ENCODE data around the gene CYP2W1. TPM values are rescaled to one million over a fixed set of nuclear protein-coding genes. Genes with fewer than 3 reads are reported as not detected.
"Not testable (repeated sequence)": the region's sequence is repeated elsewhere in the genome, so short reads cannot be mapped to it uniquely, and the experiment has no call there.

The CYP2W1 gene
- total RNA-seq, 1 donor from 2014 or later = not detected

DNA sequence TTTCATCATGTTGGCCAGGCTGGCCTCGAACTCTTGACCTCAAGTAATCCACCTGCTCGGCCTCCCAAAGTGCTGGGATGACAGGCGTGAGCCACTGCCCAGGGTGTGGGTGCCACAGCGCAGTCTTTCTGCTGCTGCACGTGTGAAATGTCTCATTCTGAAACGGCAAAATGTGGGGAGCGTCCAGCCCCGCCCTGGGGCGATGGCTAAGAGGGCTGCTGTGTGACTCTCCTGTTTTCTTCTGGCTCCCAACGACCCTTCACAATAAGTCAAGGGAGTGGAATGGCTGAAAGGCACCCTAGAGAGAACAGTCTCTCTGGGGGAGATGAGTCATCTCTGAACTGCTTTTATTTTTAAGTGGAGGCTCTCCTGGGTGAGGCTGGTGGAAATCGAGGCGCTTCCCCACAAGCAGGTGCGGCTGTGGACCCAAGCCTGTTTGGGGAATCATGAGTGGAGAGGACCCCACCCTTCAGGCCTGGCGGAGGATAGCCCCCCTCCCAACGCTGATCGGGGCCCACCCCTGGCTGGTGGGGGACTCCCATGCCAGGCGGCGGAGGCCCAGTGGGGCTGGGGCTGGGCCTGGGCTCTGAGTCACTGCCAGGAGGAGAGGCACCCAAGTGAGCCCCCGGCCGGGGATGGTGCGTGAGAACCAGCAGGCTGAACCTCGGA, 46.5 kb upstream of the CYP2W1 start:
- DNase-seq (peak; percentile 43), ATAC-seq (peak; percentile 21 to 34)
- Histone ChIP-seq H3K27me3 (ENCODE audit: low read depth) (no peaks in the 10 kb centered on the region), H3K27ac (no peak overlapping the region), H3K36me3 (no peaks in the 10 kb centered on the region), H3K4me1 (no peaks in the 10 kb centered on the region), H3K4me3 (no peak overlapping the region), H3K9me3 (no peaks in the 10 kb centered on the region)
- intact Hi-C loops (cut with DNase I) = no loop called here
- TF ChIP-seq, protein P1, sequence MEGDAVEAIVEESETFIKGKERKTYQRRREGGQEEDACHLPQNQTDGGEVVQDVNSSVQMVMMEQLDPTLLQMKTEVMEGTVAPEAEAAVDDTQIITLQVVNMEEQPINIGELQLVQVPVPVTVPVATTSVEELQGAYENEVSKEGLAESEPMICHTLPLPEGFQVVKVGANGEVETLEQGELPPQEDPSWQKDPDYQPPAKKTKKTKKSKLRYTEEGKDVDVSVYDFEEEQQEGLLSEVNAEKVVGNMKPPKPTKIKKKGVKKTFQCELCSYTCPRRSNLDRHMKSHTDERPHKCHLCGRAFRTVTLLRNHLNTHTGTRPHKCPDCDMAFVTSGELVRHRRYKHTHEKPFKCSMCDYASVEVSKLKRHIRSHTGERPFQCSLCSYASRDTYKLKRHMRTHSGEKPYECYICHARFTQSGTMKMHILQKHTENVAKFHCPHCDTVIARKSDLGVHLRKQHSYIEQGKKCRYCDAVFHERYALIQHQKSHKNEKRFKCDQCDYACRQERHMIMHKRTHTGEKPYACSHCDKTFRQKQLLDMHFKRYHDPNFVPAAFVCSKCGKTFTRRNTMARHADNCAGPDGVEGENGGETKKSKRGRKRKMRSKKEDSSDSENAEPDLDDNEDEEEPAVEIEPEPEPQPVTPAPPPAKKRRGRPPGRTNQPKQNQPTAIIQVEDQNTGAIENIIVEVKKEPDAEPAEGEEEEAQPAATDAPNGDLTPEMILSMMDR (IDR thresholded peaks at IDR 0.05) = no peak

DNA sequence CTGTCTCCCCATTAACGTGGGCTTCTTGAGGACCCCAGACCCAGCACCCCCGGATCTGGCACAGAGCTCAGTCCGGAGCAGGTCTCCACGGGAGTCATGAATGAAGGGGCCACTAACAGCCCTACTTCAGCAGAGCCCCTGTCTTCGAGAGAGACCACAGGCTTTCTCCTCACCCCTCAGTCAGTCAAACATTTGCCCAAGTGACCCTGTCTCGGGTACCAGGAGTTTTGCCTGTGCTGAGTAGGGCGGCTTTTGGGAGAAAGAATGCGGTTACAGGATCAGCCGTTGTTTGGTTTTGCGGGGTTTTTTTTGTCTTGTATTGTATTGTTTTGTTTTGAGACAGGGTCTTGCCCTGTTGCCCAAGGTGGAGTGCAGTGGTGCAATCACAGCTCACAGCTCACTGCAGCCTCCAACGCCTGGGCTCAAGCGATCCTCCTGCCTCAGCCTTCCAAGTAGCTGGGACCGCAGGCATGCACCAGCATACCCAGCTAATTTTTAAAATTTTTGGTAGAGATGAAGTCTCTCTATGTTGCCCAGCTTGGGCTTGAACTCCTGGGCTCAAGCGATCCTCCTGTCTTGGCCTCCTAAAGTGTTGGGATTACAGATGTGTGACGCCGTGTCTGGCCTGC, 45.0 kb upstream of the CYP2W1 start:
- intact Hi-C loops (cut with DNase I) = no loop called here
- Histone ChIP-seq H3K27ac (no peak overlapping the region), H3K4me3 (no peak overlapping the region), H3K9me3 (no peaks in the 10 kb centered on the region), H3K4me1 (no peaks in the 10 kb centered on the region), H3K27me3 (ENCODE audit: low read depth) (no peaks in the 10 kb centered on the region), H3K36me3 (no peaks in the 10 kb centered on the region)
- DNase-seq = peak; percentile 10
- ATAC-seq = no peak
- TF ChIP-seq, protein P1 (IDR thresholded peaks at IDR 0.05) = no peak

DNA sequence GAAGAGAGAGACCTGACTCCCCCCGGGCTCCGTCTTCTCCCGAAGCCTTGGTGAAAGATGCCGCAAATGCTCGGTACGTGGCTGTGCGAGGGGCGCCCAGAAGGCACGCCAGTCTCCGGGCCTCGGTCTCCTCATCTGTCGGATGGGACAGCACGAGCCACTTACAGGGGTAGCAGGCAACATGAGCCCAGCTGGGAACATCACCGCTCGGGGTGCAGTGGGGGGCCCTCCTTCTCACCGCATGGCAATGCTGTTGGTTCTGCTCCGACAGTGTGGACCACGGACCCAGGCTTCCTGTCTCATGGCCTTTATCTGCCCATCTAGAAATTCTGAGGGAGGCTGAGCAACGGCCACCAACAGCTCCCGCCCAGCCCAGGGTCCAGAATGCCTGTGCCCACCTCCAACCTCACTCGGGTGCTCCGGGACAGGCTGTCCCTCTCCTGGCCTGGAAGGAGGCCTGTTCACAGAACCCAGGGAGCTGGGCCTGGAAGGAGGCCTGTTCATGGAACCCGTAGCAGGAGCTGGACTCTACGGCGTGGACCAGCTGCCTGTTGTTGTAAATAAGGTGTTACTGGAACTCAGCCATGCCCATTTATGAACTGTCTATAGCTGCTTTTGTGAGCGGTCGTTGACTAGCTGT, 44.3 kb upstream of the CYP2W1 start:
- no peak overlapping the region for H3K27ac ChIP-seq
- no peak overlapping the region for H3K4me3 ChIP-seq
- no peaks in the 10 kb centered on the region for H3K27me3 ChIP-seq (ENCODE audit: low read depth)
- TF ChIP-seq, protein P1 (IDR thresholded peaks at IDR 0.05) = no peak
- H3K36me3 ChIP-seq = no peaks in the 10 kb centered on the region
- intact Hi-C loops (cut with DNase I) = no loop called here
- H3K4me1 ChIP-seq = no peaks in the 10 kb centered on the region
- no peak for ATAC-seq
- H3K9me3 ChIP-seq = no peaks in the 10 kb centered on the region
- peak; percentile 34 for DNase-seq

DNA sequence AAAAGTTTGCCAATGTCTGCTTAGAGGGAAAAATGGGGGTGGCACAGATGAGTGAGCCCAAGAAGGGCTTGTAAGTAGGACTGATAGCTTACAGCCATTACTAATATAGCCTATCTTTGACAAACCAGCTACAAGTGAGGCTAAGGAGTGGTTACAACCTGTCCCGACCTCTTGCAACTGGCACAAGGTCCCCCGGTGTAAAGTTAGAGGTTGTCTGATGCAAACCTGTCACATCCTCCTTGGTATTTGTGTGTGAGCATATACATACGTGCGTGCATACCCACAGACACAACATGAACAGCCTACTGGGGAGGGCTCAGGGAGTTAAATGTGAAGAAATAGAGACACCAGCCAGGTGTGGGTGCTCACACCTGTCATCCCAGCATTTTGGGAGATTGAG, 43.1 kb upstream of the CYP2W1 start:
- TF ChIP-seq, protein P1 (IDR thresholded peaks at IDR 0.05) = no peak
- Histone ChIP-seq H3K9me3 (no peaks in the 10 kb centered on the region), H3K4me1 (no peaks in the 10 kb centered on the region), H3K4me3 (no peak overlapping the region), H3K36me3 (no peaks in the 10 kb centered on the region), H3K27ac (no peak overlapping the region), H3K27me3 (ENCODE audit: low read depth) (no peaks in the 10 kb centered on the region)
- ATAC-seq (no peak), DNase-seq (no peak)
- intact Hi-C loops (cut with DNase I) = no loop called here

DNA sequence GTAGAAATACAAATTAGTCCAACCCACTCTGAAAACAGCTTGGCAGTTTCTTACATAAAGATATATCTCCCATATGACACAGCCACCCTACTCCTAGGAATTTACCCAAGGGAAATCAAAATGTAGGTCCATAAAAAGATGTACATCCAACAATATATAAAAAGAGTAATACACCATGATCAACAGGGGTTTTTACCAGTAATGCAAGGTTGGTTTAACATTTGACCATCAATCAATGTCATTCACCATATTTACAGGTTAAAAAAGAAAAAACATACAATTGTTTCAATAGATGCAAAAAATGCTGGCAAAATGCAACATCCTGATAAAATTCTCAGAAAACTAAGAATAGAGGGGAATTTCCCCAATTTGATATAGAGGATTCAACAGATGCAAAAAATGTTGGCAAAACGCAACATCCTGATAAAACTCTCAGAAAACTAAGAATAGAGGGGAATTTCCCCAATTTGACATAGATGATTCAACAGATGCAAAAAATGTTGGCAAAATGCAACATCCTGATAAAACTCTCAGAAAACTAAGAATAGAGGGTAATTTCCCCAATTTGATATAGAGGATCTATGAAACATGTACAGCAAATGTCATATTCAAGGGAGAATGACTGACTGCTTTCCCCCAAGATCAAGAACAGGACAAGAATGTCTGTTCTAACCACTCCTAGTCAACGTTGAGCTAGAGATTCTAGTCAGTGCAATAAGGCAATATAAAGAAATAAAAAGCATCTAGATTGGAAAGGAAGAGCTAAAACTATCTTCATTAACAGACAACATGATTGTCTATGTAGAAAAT, 42.2 kb upstream of the CYP2W1 start:
- TF ChIP-seq, protein P1 (IDR thresholded peaks at IDR 0.05) = no peak
- no peaks in the 10 kb centered on the region for H3K27me3 ChIP-seq (ENCODE audit: low read depth)
- H3K4me1 ChIP-seq = peaks cover under 1% of the 10 kb centered on the region
- intact Hi-C loops (cut with DNase I) = no loop called here
- DNase-seq (no peak), ATAC-seq (no peak)
- H3K36me3 ChIP-seq = no peaks in the 10 kb centered on the region
- H3K4me3 ChIP-seq = no peak overlapping the region
- no peaks in the 10 kb centered on the region for H3K9me3 ChIP-seq
- no peak overlapping the region for H3K27ac ChIP-seq

DNA sequence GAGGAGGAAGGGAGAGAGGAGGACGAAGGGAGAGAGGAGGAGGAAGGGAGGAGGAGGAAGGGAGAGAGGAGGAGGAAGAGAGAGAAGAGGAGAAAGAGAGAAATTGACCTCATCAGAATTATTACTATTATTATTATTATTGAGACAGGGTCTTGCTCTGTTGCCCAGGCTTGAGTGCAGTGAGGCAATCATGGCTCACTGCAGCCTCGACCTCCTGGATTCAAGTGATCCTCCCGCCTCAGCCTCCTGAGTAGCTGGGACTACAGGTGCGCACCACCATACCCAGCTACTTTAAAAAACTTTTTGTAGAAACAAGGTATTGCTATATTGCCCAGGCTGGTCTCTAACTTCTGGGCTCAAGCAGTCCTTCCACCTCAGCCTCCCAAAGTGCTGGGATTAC, 39.2 kb upstream of the CYP2W1 start:
- H3K9me3 ChIP-seq; H3K36me3 ChIP-seq; H3K4me3 ChIP-seq; intact Hi-C loops (cut with DNase I); ATAC-seq; H3K27me3 ChIP-seq (ENCODE audit: low read depth); H3K4me1 ChIP-seq; H3K27ac ChIP-seq: not testable (repeated sequence)
- peak; percentile 10 for DNase-seq

All from lower lobe of right lung (tissue), 2 donors.